ENCODE measurements around the gene SOAT1. TPM values are rescaled to one million over a fixed set of nuclear protein-coding genes. Genes with fewer than 3 reads are reported as not detected.
"Not testable (repeated sequence)": the region's sequence is repeated elsewhere in the genome, so short reads cannot be mapped to it uniquely, and the experiment has no call there.

Gene SOAT1
- 10 to 100 TPM; 15.0 to 18.6 (median 16.9) TPM for total RNA-seq

GRCh38 chr1:179293340-179294327 lies at the start of gene SOAT1:
TSS of gene SOAT1 (plus strand) at chr1:179293797. CDS start at chr1:179302685, 8,888 bp downstream.
- intact Hi-C loops (cut with DNase I), result no loop called here
- WGBS, 2 donors, result 0% methylated on average over 34 to 52 of the region's 71 CpGs
- no peaks in the 10 kb centered on the region for H3K27me3 ChIP-seq
- H3K4me3 ChIP-seq (replicated peaks in 1 of 3), result peak within 1 kb of the TSS; percentile 53 to 79 (median 54)
- H3K9me3 ChIP-seq, result no peaks in the 10 kb centered on the region
- peaks cover 6 to 7% of the 10 kb centered on the region in 2 donors for H3K4me1 ChIP-seq
- H3K36me3 ChIP-seq, result no peaks in the 10 kb centered on the region
- TF ChIP-seq POLR2A (IDR thresholded peaks at IDR 0.05), result peak in 1 of 2 donors; percentile 91
- TF ChIP-seq CTCF (IDR thresholded peaks at IDR 0.05), result peak in 2 of 6 experiments; percentile 20 to 25
- DNase-seq, result peak; percentile 95 to 96
- H3K27ac ChIP-seq, result peak within 1 kb of the TSS; percentile 86 to 94 (median 90)

GRCh38 chr1:179245426-179245825 lies 48.2 kb upstream of the SOAT1 start:
- intact Hi-C loops (cut with DNase I); H3K27ac ChIP-seq; H3K4me1 ChIP-seq; H3K9me3 ChIP-seq; H3K4me3 ChIP-seq (replicated peaks in 1 of 3); DNase-seq; H3K36me3 ChIP-seq; H3K27me3 ChIP-seq: not testable (repeated sequence)
- WGBS, 2 donors, result 77 to 85% methylated on average over 2 of the region's 2 CpGs

- no peaks in the 10 kb centered on the region for H3K36me3 ChIP-seq
- no peak overlapping the region for H3K4me3 ChIP-seq (replicated peaks in 1 of 3)
- WGBS, 2 donors, result 89 to 91% methylated on average over 9 of the region's 9 CpGs
- TF ChIP-seq CTCF (IDR thresholded peaks at IDR 0.05), result no peak
- TF ChIP-seq POLR2A (IDR thresholded peaks at IDR 0.05), result no peak
- no peaks in the 10 kb centered on the region for H3K4me1 ChIP-seq
- intact Hi-C loops (cut with DNase I), result no loop called here
- no peaks in the 10 kb centered on the region for H3K9me3 ChIP-seq
- no peaks in the 10 kb centered on the region for H3K27me3 ChIP-seq
- DNase-seq, result no peak
- H3K27ac ChIP-seq, result no peak overlapping the region
Observed at GRCh38 chr1:179247923-179248322, 45.7 kb upstream of the SOAT1 start.

- Histone ChIP-seq H3K27ac (no peak overlapping the region), H3K4me1 (no peaks in the 10 kb centered on the region), H3K36me3 (no peaks in the 10 kb centered on the region), H3K4me3 (replicated peaks in 1 of 3) (no peak overlapping the region), H3K27me3 (no peaks in the 10 kb centered on the region), H3K9me3 (no peaks in the 10 kb centered on the region)
- DNase-seq, result no peak
- TF ChIP-seq CTCF (IDR thresholded peaks at IDR 0.05) (peak in 2 of 6 experiments; percentile 22 to 32), POLR2A (IDR thresholded peaks at IDR 0.05) (no peak)
- 36 to 67% methylated on average over 1 of the region's 1 CpG for WGBS, 2 donors
- intact Hi-C loops (cut with DNase I), result no loop called here
Observed at GRCh38 chr1:179251675-179252074, 41.9 kb upstream of the SOAT1 start.

GRCh38 chr1:179252606-179253005 lies 41.0 kb upstream of the SOAT1 start:
- H3K36me3 ChIP-seq, result no peaks in the 10 kb centered on the region
- no peak overlapping the region for H3K4me3 ChIP-seq (replicated peaks in 1 of 3)
- H3K27ac ChIP-seq, result no peak overlapping the region
- H3K9me3 ChIP-seq, result no peaks in the 10 kb centered on the region
- DNase-seq, result no peak
- intact Hi-C loops (cut with DNase I), result no loop called here
- no peaks in the 10 kb centered on the region for H3K4me1 ChIP-seq
- TF ChIP-seq CTCF (IDR thresholded peaks at IDR 0.05), result no peak
- no peak for TF ChIP-seq POLR2A (IDR thresholded peaks at IDR 0.05)
- H3K27me3 ChIP-seq, result no peaks in the 10 kb centered on the region
- 84 to 98% methylated on average over 4 of the region's 4 CpGs for WGBS, 2 donors

Data from thyroid gland (tissue), 4 donors.